ENCODE measurements around the gene SARM1. TPM values are rescaled to one million over a fixed set of nuclear protein-coding genes. Genes with fewer than 3 reads are reported as not detected.

The SARM1 gene
- total RNA-seq, 2 donors from 2014 or later, result 24.4 to 26.1 TPM

- no peaks in the 10 kb centered on the region for H3K9me3 ChIP-seq (ENCODE audit: control insufficient read depth, low read length, poor library complexity, severe bottlenecking)
- H3K36me3 Mint-ChIP-seq (ENCODE audit: low read depth), result peaks cover 2% of the 10 kb centered on the region
- peak overlapping the region; percentile 91 for H3K27ac Mint-ChIP-seq
- ATAC-seq, result peak; percentile 94
- no peaks in the 10 kb centered on the region for H3K27me3 Mint-ChIP-seq
- peak in 2 of 3 donors; percentile 46 for DNase-seq
- H3K4me3 Mint-ChIP-seq, result peak overlapping the region; percentile 94
- H3K4me1 Mint-ChIP-seq, result peaks cover 22% of the 10 kb centered on the region
Measured at GRCh38 chr17:28384281-28385036, 13.0 kb downstream of the SARM1 start.

GRCh38 chr17:28385037-28385400 lies 13.5 kb downstream of the SARM1 start:
- peak; percentile 14 for ATAC-seq
- no peaks in the 10 kb centered on the region for H3K9me3 ChIP-seq (ENCODE audit: control insufficient read depth, low read length, poor library complexity, severe bottlenecking)
- peaks cover 23% of the 10 kb centered on the region for H3K4me1 Mint-ChIP-seq

GRCh38 chr17:28385406-28385805 lies 13.9 kb downstream of the SARM1 start:
- no peaks in the 10 kb centered on the region for H3K27me3 Mint-ChIP-seq
- H3K36me3 Mint-ChIP-seq (ENCODE audit: low read depth), result peaks cover 6% of the 10 kb centered on the region
- no peaks in the 10 kb centered on the region for H3K9me3 ChIP-seq (ENCODE audit: control insufficient read depth, low read length, poor library complexity, severe bottlenecking)
- H3K4me3 Mint-ChIP-seq, result peak overlapping the region; percentile 94
- DNase-seq, result no peak
- peak; percentile 4 for ATAC-seq
- H3K4me1 Mint-ChIP-seq, result peaks cover 23% of the 10 kb centered on the region
- peak overlapping the region; percentile 91 for H3K27ac Mint-ChIP-seq

More at GRCh38 chr17:28385037-28385400, 13.5 kb downstream of the SARM1 start:
- H3K36me3 Mint-ChIP-seq (ENCODE audit: low read depth), result peaks cover 5% of the 10 kb centered on the region
- DNase-seq, result no peak
- no peaks in the 10 kb centered on the region for H3K27me3 Mint-ChIP-seq
- H3K27ac Mint-ChIP-seq, result peak overlapping the region; percentile 91
- H3K4me3 Mint-ChIP-seq, result peak overlapping the region; percentile 94

- H3K4me3 Mint-ChIP-seq, result no peak overlapping the region
Measured at GRCh38 chr17:28386391-28386790, 14.9 kb downstream of the SARM1 start.

GRCh38 chr17:28388106-28388505 lies 16.6 kb downstream of the SARM1 start:
- no peak overlapping the region for H3K27ac Mint-ChIP-seq
- peaks cover 8% of the 10 kb centered on the region for H3K36me3 Mint-ChIP-seq (ENCODE audit: low read depth)
- peaks cover 19% of the 10 kb centered on the region for H3K4me1 Mint-ChIP-seq
- H3K27me3 Mint-ChIP-seq, result no peaks in the 10 kb centered on the region
- no peaks in the 10 kb centered on the region for H3K9me3 ChIP-seq (ENCODE audit: control insufficient read depth, low read length, poor library complexity, severe bottlenecking)
- no peak overlapping the region for H3K4me3 Mint-ChIP-seq
- ATAC-seq (no peak), DNase-seq (no peak)

More at GRCh38 chr17:28386391-28386790, 14.9 kb downstream of the SARM1 start:
- H3K9me3 ChIP-seq (ENCODE audit: control insufficient read depth, low read length, poor library complexity, severe bottlenecking), result no peaks in the 10 kb centered on the region
- DNase-seq (no peak), ATAC-seq (no peak)
- Mint-ChIP-seq H3K36me3 (ENCODE audit: low read depth) (peaks cover 8% of the 10 kb centered on the region), H3K4me1 (peaks cover 21% of the 10 kb centered on the region), H3K27me3 (no peaks in the 10 kb centered on the region), H3K27ac (no peak overlapping the region)

GRCh38 chr17:28390141-28390540 lies 18.6 kb downstream of the SARM1 start:
- DNase-seq (no peak), ATAC-seq (no peak)
- Mint-ChIP-seq H3K27me3 (no peaks in the 10 kb centered on the region), H3K4me3 (no peak overlapping the region), H3K27ac (no peak overlapping the region), H3K4me1 (peaks cover 17% of the 10 kb centered on the region), H3K36me3 (ENCODE audit: low read depth) (peaks cover 11% of the 10 kb centered on the region)
- no peaks in the 10 kb centered on the region for H3K9me3 ChIP-seq (ENCODE audit: control insufficient read depth, low read length, poor library complexity, severe bottlenecking)

- peaks cover 11% of the 10 kb centered on the region for H3K36me3 Mint-ChIP-seq (ENCODE audit: low read depth)
- ATAC-seq, result no peak
- DNase-seq, result no peak
- no peak overlapping the region for H3K4me3 Mint-ChIP-seq
- peaks cover 13% of the 10 kb centered on the region for H3K4me1 Mint-ChIP-seq
- H3K9me3 ChIP-seq (ENCODE audit: control insufficient read depth, low read length, poor library complexity, severe bottlenecking), result no peaks in the 10 kb centered on the region
- no peaks in the 10 kb centered on the region for H3K27me3 Mint-ChIP-seq
- no peak overlapping the region for H3K27ac Mint-ChIP-seq
Measured at GRCh38 chr17:28390563-28390962, 19.1 kb downstream of the SARM1 start.

- no peaks in the 10 kb centered on the region for H3K9me3 ChIP-seq (ENCODE audit: control insufficient read depth, low read length, poor library complexity, severe bottlenecking)
- H3K27ac Mint-ChIP-seq, result no peak overlapping the region
- H3K4me3 Mint-ChIP-seq, result no peak overlapping the region
- H3K36me3 Mint-ChIP-seq (ENCODE audit: low read depth), result peaks cover 11% of the 10 kb centered on the region
- no peaks in the 10 kb centered on the region for H3K27me3 Mint-ChIP-seq
- no peak for ATAC-seq
- peaks cover 13% of the 10 kb centered on the region for H3K4me1 Mint-ChIP-seq
- DNase-seq, result no peak
Measured at GRCh38 chr17:28390984-28391383, 19.5 kb downstream of the SARM1 start.

GRCh38 chr17:28391401-28391800 lies 19.9 kb downstream of the SARM1 start:
- DNase-seq (no peak), ATAC-seq (no peak)
- no peaks in the 10 kb centered on the region for H3K9me3 ChIP-seq (ENCODE audit: control insufficient read depth, low read length, poor library complexity, severe bottlenecking)
- Mint-ChIP-seq H3K27ac (no peak overlapping the region), H3K4me1 (peaks cover 11% of the 10 kb centered on the region), H3K27me3 (no peaks in the 10 kb centered on the region), H3K36me3 (ENCODE audit: low read depth) (peaks cover 11% of the 10 kb centered on the region), H3K4me3 (no peak overlapping the region)

- no peak overlapping the region for H3K27ac Mint-ChIP-seq
- ATAC-seq (no peak), DNase-seq (no peak)
- peaks cover 11% of the 10 kb centered on the region for H3K4me1 Mint-ChIP-seq
- no peaks in the 10 kb centered on the region for H3K27me3 Mint-ChIP-seq
- H3K9me3 ChIP-seq (ENCODE audit: control insufficient read depth, low read length, poor library complexity, severe bottlenecking), result no peaks in the 10 kb centered on the region
- no peak overlapping the region for H3K4me3 Mint-ChIP-seq
- H3K36me3 Mint-ChIP-seq (ENCODE audit: low read depth), result peaks cover 11% of the 10 kb centered on the region
Measured at GRCh38 chr17:28392491-28392890, 21.0 kb downstream of the SARM1 start.

- peaks cover 15% of the 10 kb centered on the region for H3K4me1 Mint-ChIP-seq
- no peak overlapping the region for H3K27ac Mint-ChIP-seq
- H3K4me3 Mint-ChIP-seq, result no peak overlapping the region
- peaks cover 11% of the 10 kb centered on the region for H3K36me3 Mint-ChIP-seq (ENCODE audit: low read depth)
- no peaks in the 10 kb centered on the region for H3K9me3 ChIP-seq (ENCODE audit: control insufficient read depth, low read length, poor library complexity, severe bottlenecking)
- H3K27me3 Mint-ChIP-seq, result no peaks in the 10 kb centered on the region
- ATAC-seq (no peak), DNase-seq (no peak)
Measured at GRCh38 chr17:28394337-28395116, 23.0 kb downstream of the SARM1 start.

- no peaks in the 10 kb centered on the region for H3K9me3 ChIP-seq (ENCODE audit: control insufficient read depth, low read length, poor library complexity, severe bottlenecking)
- Mint-ChIP-seq H3K27me3 (no peaks in the 10 kb centered on the region), H3K36me3 (ENCODE audit: low read depth) (peaks cover 6% of the 10 kb centered on the region), H3K4me3 (no peak overlapping the region), H3K27ac (no peak overlapping the region), H3K4me1 (peaks cover 11% of the 10 kb centered on the region)
- DNase-seq (no peak), ATAC-seq (no peak)
Measured at GRCh38 chr17:28395426-28395825, 23.9 kb downstream of the SARM1 start.

- Mint-ChIP-seq H3K4me3 (no peak overlapping the region), H3K27ac (no peak overlapping the region), H3K27me3 (no peaks in the 10 kb centered on the region), H3K36me3 (ENCODE audit: low read depth) (peaks cover 5% of the 10 kb centered on the region), H3K4me1 (peaks cover 9% of the 10 kb centered on the region)
- DNase-seq (no peak), ATAC-seq (no peak)
- H3K9me3 ChIP-seq (ENCODE audit: control insufficient read depth, low read length, poor library complexity, severe bottlenecking), result no peaks in the 10 kb centered on the region
Measured at GRCh38 chr17:28395968-28396367, 24.5 kb downstream of the SARM1 start.
